Measurements from ENCODE around the gene EZR. TPM values are rescaled to one million over a fixed set of nuclear protein-coding genes. Genes with fewer than 3 reads are reported as not detected.

EZR gene
- polyA plus RNA-seq, 1 donor (not counting 4 experiments of a cell fraction or from before 2014, with no cell fraction given): 277 TPM

- no peaks in the 10 kb centered on the region for H3K27me3 ChIP-seq (ENCODE audit: control insufficient read depth, extremely low read depth, insufficient read depth, low read length)
- H2AFZ ChIP-seq (ENCODE audit: control insufficient read depth, low read length): no peak overlapping the region
- DNase-seq (ENCODE audit: low read depth, low spot score) (no peak), FAIRE-seq (no peak)
- H3K27ac ChIP-seq (ENCODE audit: control insufficient read depth, insufficient read depth, low read length): no peak overlapping the region
- H3K79me2 ChIP-seq (ENCODE audit: control insufficient read depth, insufficient read depth, low read length): no peaks in the 10 kb centered on the region
- H3K9ac ChIP-seq (ENCODE audit: control insufficient read depth, extremely low read depth, insufficient read depth, low read length): no peak overlapping the region
- H4K20me1 ChIP-seq (ENCODE audit: control insufficient read depth, extremely low read depth, insufficient read depth, low read length): no peaks in the 10 kb centered on the region
- TF ChIP-seq CTCF (optimal IDR thresholded peaks at IDR 0.05 in 1 of 3, IDR thresholded peaks at IDR 0.05 in 1 of 3, conservative IDR thresholded peaks at IDR 0.05 in 1 of 3; ENCODE audit: extremely low read depth in 1 of 3, insufficient read depth in 2 of 3, low read length in 3 of 3): no peak
- TF ChIP-seq EZH2 (IDR thresholded peaks at IDR 0.05; ENCODE audit: low read length): no peak
- dilution Hi-C loops (cut with MboI; ENCODE audit: extremely low pct_ligation_motif_present, low sequenced_read_pairs): no loop called here
- no peaks in the 10 kb centered on the region for H3K36me3 ChIP-seq (ENCODE audit: control insufficient read depth in 2 of 2, extremely low read depth in 1 of 2, insufficient read depth in 2 of 2, low read length in 2 of 2)
- H3K4me2 ChIP-seq (ENCODE audit: control insufficient read depth, extremely low read depth, insufficient read depth, low read depth, low read length): no peak overlapping the region
- no peak overlapping the region for H3K4me3 ChIP-seq (ENCODE audit: control insufficient read depth in 2 of 3, extremely low read depth in 1 of 3, insufficient read depth in 2 of 3, low read depth in 1 of 3, low read length in 3 of 3)
- H3K9me1 ChIP-seq (ENCODE audit: control insufficient read depth, extremely low read depth, insufficient read depth, low read length): no peaks in the 10 kb centered on the region
- no peaks in the 10 kb centered on the region for H3K9me3 ChIP-seq (ENCODE audit: control insufficient read depth, low read depth, low read length)
- H3K4me1 ChIP-seq (ENCODE audit: control insufficient read depth, extremely low read depth, insufficient read depth, low read length): peaks cover 12% of the 10 kb centered on the region
Measured at GRCh38 chr6:158717341-158718330, 101.5 kb downstream of the EZR start.

Small RNAs within 50 kb of the gene (small RNA-seq; reads per million reads assigned to genes)
- 0 reads per million in 3 experiments for gene MIR3918 (ENCODE audit: insufficient read length in 3 of 3, low read depth in 3 of 3, low replicate concordance in 1 of 3)

Other genes starting within 250 kb of the EZR start
- gene DYNLT1, start 174.6 kb downstream of the EZR start, polyA plus RNA-seq: 234 to 366 TPM (median 354 TPM) in 3 replicates
- 0.93 to 1.9 TPM (median 1.4 TPM) in 3 replicates for gene SYTL3, start 169.3 kb downstream of the EZR start, polyA plus RNA-seq
- 4.3 to 4.5 TPM (median 4.4 TPM) in 3 replicates for gene RSPH3, start 180.8 kb upstream of the EZR start, polyA plus RNA-seq
- 0.08 to 0.21 TPM (median 0.18 TPM) in 3 replicates for gene TAGAP, start 225.6 kb upstream of the EZR start, polyA plus RNA-seq